Heart left ventricle (tissue), 16 donors: ENCODE data around the gene ISG20. TPM values are rescaled to one million over a fixed set of nuclear protein-coding genes. Genes with fewer than 3 reads are reported as not detected.
A peak's percentile ranks its signal among the peaks of the same experiment; 100 is the strongest.

Experiments used
- ATAC-seq, 4 donors: fragments of 200-7000 bp; cut with Tn5 transposase; one replicate each; pipeline ENCODE4 v1.9.1; 2020 to 2022; ENCODE audit warnings: moderate library complexity in 4 of 4, mild to moderate bottlenecking in 3 of 4, moderate number of reproducible peaks in 1 of 4
- DNase-seq, 5 donors: peaks; one replicate each; pipeline ENCODE4 v3.0.0-alpha.2; 2020
- H3K27ac ChIP-seq, 12 donors: fragments of 200-600 bp; sonication (generic) in 4 of 12; one replicate each; pipeline versions ENCODE4 v1.5.0 to v1.8.0; 2016 to 2022; ENCODE audit warnings: mild to moderate bottlenecking in 2 of 12
- H3K27me3 ChIP-seq, 9 donors: fragments of 200-600 bp; sonication (generic) in 2 of 9; one replicate each; pipeline versions ENCODE4 v1.5.1 to v1.8.0; 2016 to 2022; ENCODE audit warnings: mild to moderate bottlenecking in 3 of 9
- H3K36me3 ChIP-seq, 9 donors: fragments of 200-600 bp; sonication (generic) in 2 of 9; one replicate each; pipeline versions ENCODE4 v1.5.0 to v1.8.0; 2018 to 2022; ENCODE audit warnings: mild to moderate bottlenecking in 2 of 9
- H3K4me1 ChIP-seq, 12 donors: fragments of 200-600 bp; sonication (generic) in 4 of 12; one replicate each; pipeline versions ENCODE4 v1.5.0 to v1.8.0; 2016 to 2022; ENCODE audit warnings: mild to moderate bottlenecking in 3 of 12
- H3K4me3 ChIP-seq, 12 donors: fragments of 200-600 bp; sonication (generic) in 4 of 12; one replicate each; pipeline versions ENCODE4 v1.5.0 to v1.8.0; 2017 to 2022; ENCODE audit warnings: mild to moderate bottlenecking in 9 of 12, moderate library complexity in 4 of 12
- H3K9me3 ChIP-seq, 12 donors: fragments of 200-600 bp; sonication (generic) in 4 of 12; one replicate each; pipeline versions ENCODE4 v1.5.0 to v1.8.0; 2016 to 2022; ENCODE audit warnings: mild to moderate bottlenecking in 1 of 12
- CTCF ChIP-seq, 12 donors: fragments of 200-600 bp; sonication (generic) in 4 of 12; IDR thresholded peaks; one replicate each; pipeline versions ENCODE4 v1.5.0 to v1.8.0; 2018 to 2022; ENCODE audit warnings: antibody characterized with exemption in 12 of 12, mild to moderate bottlenecking in 5 of 12
- POLR2A ChIP-seq, 2 donors: fragments of 450-650 bp; IDR thresholded peaks; one replicate each; pipeline ENCODE4 v1.6.1; 2017; ENCODE audit warnings: antibody characterized with exemption in 2 of 2, mild to moderate bottlenecking in 2 of 2, moderate library complexity in 2 of 2
- WGBS, 4 donors: extraction: QIAGEN DNeasy Blood & Tissue Kit in 2 of 4; methylation state at CpG; one replicate each; pipeline versions ENCODE4 v1.1.5 to v1.1.7; 2013 to 2018; 5-methylcytosine and 5-hydroxymethylcytosine counted together
- intact Hi-C, 10 donors: fragments of 100-400 bp; cut with DNase I; formaldehyde crosslinking; loops; one replicate each; pipeline versions ENCODE4 v1.11.1 to v1.14.2; 2022
- polyA plus RNA-seq, 2 donors: library from polyadenylated mRNA; stranded (reverse); fragments of 200-250 nt; gene quantifications; one replicate each; pipeline ENCODE4 v1.2.3, GENCODE V29; 2013
- total RNA-seq, 9 donors: library from RNA; depleted of rRNA in 2 of 9; stranded (reverse); fragments of >200 nt in 2 of 9; fragmentation: NEBNext Ultra II Directional in 3 of 9; extraction: Animal tissue kit (Norgen Biotek cat#: 25700) in 3 of 9; gene quantifications; one replicate each; pipeline versions ENCODE4 v1.1.0 to v1.2.4, GENCODE V29; 2016 to 2023
- donor health status: ischemic (EF 13 %, LVEDD 7.1; RV severe dilation, severe dysfunction).
- donor health status: healthy with polysubstance abuse.
- donor health status: DM: no; HTN: yes; CAD: no.
- donor health status: DM: no; HTN: no; CAD: no.
- donor health status: ischemic (EF 25% LVEDD 6.9; RV normal size, moderate dysfunction).
- donor health status: ischemic (EF 25% LVEDD 5.7; RV mildly dilated, moderate dysfunction).
- donor health status: healthy.
- donor health status: DM: yes; HTN: yes; CAD: no.
- donor health status: ischemic (EF 35%, LVEDD 5.7; RV mildly dilated, moderate dysfunction).
- donor health status: nonischemic (EF 11% LVEDD 7.7; RV severe dilation, severe dysfunction).
- donor health status: DM: yes; HTN: yes; CAD: no.
- donor health status: PGD.
- donor health status: ischemic (EF 29% LVEDD 5.4; RV normal size, mild dysfunction).
- donor health status: nonischemic (EF 23%, LVEDD 6.1; RV moderate dilation, normal function).

The ISG20 gene
- total and polyA plus RNA-seq, 11 donors = 1.5 to 24.2 (median 4.9) TPM

DNA sequence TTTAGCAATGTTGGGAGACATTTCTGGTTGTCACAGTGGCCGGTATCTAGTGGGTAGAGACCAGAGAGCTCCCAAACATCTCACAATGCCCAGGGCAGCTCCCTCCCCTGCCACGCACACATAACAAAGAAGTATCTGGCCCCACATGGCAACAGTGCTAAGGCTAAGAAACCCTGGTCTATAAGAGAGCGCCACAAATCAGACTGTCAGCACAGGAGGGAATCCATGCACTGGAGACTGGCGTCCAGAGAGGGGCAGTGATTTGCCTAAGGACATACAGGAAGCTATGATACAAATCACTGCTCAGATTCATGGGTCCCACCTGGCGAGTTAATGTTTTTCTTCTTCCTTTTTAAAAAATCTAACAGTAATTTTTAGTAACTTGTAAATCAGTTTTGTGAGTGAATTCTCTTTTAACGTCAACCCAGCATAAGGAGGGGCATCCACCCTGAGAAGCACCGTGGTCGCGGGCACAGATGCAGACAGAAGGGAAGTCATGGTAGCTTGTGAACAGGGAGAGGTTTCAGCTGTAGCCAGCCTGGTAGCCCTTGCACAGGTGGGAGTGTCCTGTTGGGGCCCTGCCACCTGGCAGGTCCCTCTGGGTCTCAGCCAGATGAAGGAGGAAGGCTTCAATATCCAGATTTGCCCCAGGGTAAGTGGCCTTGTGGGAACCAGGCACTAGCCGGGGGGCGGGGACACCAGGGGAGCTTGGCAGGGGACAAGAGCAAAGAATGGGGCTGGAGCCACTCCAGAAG is 8.7 kb downstream of the ISG20 start:
- Histone ChIP-seq H3K4me1 (peaks cover 7 to 28% (median 18%) of the 10 kb centered on the region in 12 donors), H3K4me3 (no peak overlapping the region), H3K36me3 (peaks cover 0 to 5% (median 0%) of the 10 kb centered on the region in 9 donors), H3K27ac (peak overlapping the region in 2 of 12 donors; percentile 25 to 89), H3K9me3 (no peaks in the 10 kb centered on the region), H3K27me3 (no peaks in the 10 kb centered on the region)
- DNase-seq = peak in 1 of 5 donors; percentile 14
- 92 to 98% (median 94%) methylated on average over 11 of the region's 11 CpGs for WGBS, 4 donors
- no peak for ATAC-seq
- intact Hi-C loops = no loop called here
- TF ChIP-seq POLR2A (IDR thresholded peaks at IDR 0.05) (no peak), CTCF (IDR thresholded peaks at IDR 0.05) (no peak)

DNA sequence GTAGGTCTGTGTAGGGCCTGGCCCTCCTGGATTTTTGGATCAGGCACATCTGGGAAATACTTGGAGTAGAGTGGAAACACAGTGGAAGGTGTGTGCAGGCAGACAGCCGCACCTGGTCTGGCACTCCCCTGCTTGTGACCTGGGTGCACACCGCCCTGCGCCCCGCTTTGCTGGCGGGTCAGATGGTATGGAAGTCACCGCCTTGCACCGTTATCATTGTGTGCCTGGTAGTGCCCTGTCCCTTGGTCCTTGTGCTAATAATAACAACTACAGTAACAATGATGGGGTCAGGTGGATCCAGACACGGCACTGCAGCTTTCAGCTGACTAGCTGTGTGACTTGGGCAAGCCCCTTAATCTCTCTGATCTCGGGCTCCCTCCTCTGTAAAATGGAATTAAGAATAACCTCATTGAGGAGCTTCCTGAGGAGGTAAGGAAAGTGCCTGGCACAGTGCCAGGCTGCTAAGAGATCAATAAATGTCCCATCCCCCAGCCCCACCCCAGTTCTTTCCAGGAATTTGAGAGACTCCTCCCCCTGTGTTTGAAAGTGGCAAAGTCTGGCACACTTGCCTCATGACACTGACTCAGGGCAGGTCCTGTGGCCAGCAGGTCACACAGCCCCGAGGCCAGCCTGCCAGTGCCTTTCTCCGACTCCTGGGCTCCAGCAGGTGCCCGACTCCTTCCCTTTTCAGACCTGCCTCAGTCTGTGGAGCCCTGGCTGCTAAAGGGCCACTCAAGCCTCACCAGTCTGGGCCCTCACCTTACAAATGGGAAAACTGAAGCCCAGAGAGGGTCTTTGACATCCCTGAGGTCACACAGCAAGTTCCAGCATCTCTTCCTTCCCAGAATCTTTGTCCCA is 9.8 kb downstream of the ISG20 start:
- no peaks in the 10 kb centered on the region for H3K27me3 ChIP-seq
- H3K27ac ChIP-seq = peak overlapping the region in 11 of 12 donors; percentile 47 to 89 (median 70)
- WGBS, 4 donors = 50 to 74% (median 69%) methylated on average over 11 to 12 of the region's 12 CpGs
- no peaks in the 10 kb centered on the region for H3K9me3 ChIP-seq
- intact Hi-C loops = no loop called here
- peak in 1 of 5 donors; percentile 17 for DNase-seq
- H3K36me3 ChIP-seq = peaks cover 0 to 9% (median 0%) of the 10 kb centered on the region in 9 donors
- ATAC-seq = peak; percentile 25 to 55 (median 36)
- peaks cover 7 to 28% (median 18%) of the 10 kb centered on the region in 12 donors for H3K4me1 ChIP-seq
- no peak overlapping the region for H3K4me3 ChIP-seq
- TF ChIP-seq POLR2A (IDR thresholded peaks at IDR 0.05) (no peak), CTCF (IDR thresholded peaks at IDR 0.05) (no peak)

DNA sequence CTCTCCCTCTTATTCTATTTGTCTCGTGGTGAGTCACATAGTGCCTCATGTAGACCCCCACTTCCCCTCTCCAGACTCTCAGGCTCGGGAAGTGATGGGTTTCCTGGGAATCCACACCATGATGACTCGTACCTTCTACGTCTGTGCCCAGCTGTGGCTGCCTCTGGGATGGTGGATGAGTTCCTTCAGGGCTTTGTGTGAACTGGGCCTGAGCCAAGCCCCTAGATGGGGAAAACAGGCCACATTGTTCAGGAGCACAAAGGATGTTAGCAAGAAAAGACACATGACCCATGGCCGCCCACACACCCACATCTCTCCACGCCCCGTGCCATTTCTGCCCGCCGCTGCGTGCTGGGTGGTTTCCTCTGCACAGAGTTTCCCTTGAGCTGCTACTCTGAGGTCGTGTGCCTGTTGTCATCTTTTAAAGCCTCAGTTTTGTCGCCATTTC is 10.5 kb downstream of the ISG20 start:
- no peaks in the 10 kb centered on the region for H3K27me3 ChIP-seq
- intact Hi-C loops = no loop called here
- peak; percentile 48 to 90 (median 82) for ATAC-seq
- H3K4me3 ChIP-seq = no peak overlapping the region
- DNase-seq = peak; percentile 66 to 89 (median 75)
- 39 to 54% (median 49%) methylated on average over 12 of the region's 12 CpGs for WGBS, 4 donors
- peak overlapping the region in 11 of 12 donors; percentile 55 to 89 (median 70) for H3K27ac ChIP-seq
- no peak for TF ChIP-seq CTCF (IDR thresholded peaks at IDR 0.05)
- TF ChIP-seq POLR2A (IDR thresholded peaks at IDR 0.05) = no peak
- no peaks in the 10 kb centered on the region for H3K9me3 ChIP-seq
- H3K36me3 ChIP-seq = peaks cover 0 to 9% (median 0%) of the 10 kb centered on the region in 9 donors
- peaks cover 7 to 28% (median 18%) of the 10 kb centered on the region in 12 donors for H3K4me1 ChIP-seq
